WTC11 (cell line): ENCODE measurements around the gene TOR1AIP2. TPM values are rescaled to one million over a fixed set of nuclear protein-coding genes. Genes with fewer than 3 reads are reported as not detected.

Source experiments
- ATAC-seq: fragments of 200-7000 bp; cut with Tn5 transposase; 2 replicates; pipeline ENCODE4 v1.10.0; 2021; ENCODE audit warnings: mild to moderate bottlenecking, moderate library complexity
- CTCF ChIA-PET: fragments of 300-600 bp; sonication (Branson Sonifier 250); formaldehyde crosslinking; loops from one replicate; lab custom pipeline; 2021; ENCODE audit warnings: antibody characterized with exemption; lab: Charles Lee
- POLR2A ChIA-PET: fragments of 350-600 bp; sonication (Branson Sonifier 250); formaldehyde crosslinking; loops from one replicate; lab custom pipeline; 2021; ENCODE audit warnings: antibody characterized with exemption; lab: Charles Lee
- DNase-seq: peaks from one replicate; pipeline ENCODE4 v3.0.0; 2021; ENCODE audit warnings: low spot score
- H3K27ac Mint-ChIP-seq: 2 replicates; pipeline ENCODE4 v1.8.0; 2021; ENCODE audit warnings: mixed read lengths
- H3K27me3 Mint-ChIP-seq: 2 replicates; pipeline ENCODE4 v1.8.0; 2021; ENCODE audit warnings: low read depth, mild to moderate bottlenecking, moderate library complexity, mixed read lengths
- H3K36me3 Mint-ChIP-seq: 2 replicates; pipeline ENCODE4 v1.8.0; 2021; ENCODE audit warnings: mixed read lengths
- H3K4me1 Mint-ChIP-seq: 2 replicates; pipeline ENCODE4 v1.8.0; 2022; ENCODE audit warnings: mixed read lengths
- H3K4me3 Mint-ChIP-seq: 2 replicates; pipeline ENCODE4 v1.8.0; 2021; ENCODE audit warnings: mild to moderate bottlenecking, moderate library complexity, mixed read lengths
- H3K9me3 Mint-ChIP-seq: 2 replicates; pipeline ENCODE4 v1.8.0; 2021; ENCODE audit warnings: mixed read lengths
- CREM ChIP-seq: sonication (generic); formaldehyde crosslinking; IDR thresholded peaks from 2 replicates; pipeline ENCODE4 v1.8.1; 2022; ENCODE audit warnings: mild to moderate bottlenecking, missing genetic modification reagents, moderate library complexity
- FOXP4 ChIP-seq: sonication (generic); formaldehyde crosslinking; IDR thresholded peaks from 2 replicates; pipeline ENCODE4 v1.8.0; 2022; ENCODE audit warnings: mild to moderate bottlenecking, missing genetic modification reagents
- GABPB1 ChIP-seq: sonication (generic); formaldehyde crosslinking; IDR thresholded peaks from 2 replicates; pipeline ENCODE4 v1.8.1; 2023; ENCODE audit warnings: mild to moderate bottlenecking, missing genetic modification reagents
- GRHL2 ChIP-seq: fragments of 250-450 bp; sonication (Bioruptor Pico); IDR thresholded peaks from 2 replicates; pipeline ENCODE4 v1.8.0; 2022; ENCODE audit warnings: mild to moderate bottlenecking, moderate library complexity; ENCODE audit not compliant: insufficient replicate concordance, severe bottlenecking
- GTF2I ChIP-seq: fragments of 250-450 bp; sonication (Bioruptor Pico); conservative IDR thresholded peaks from 2 replicates; pipeline ENCODE4 v1.4.0; 2021; ENCODE audit warnings: mild to moderate bottlenecking
- IRF2 ChIP-seq: sonication (generic); formaldehyde crosslinking; IDR thresholded peaks from 2 replicates; pipeline ENCODE4 v1.8.0; 2022; ENCODE audit warnings: low read depth, missing genetic modification reagents, borderline replicate concordance
- KAT7 ChIP-seq: sonication (generic); formaldehyde crosslinking; IDR thresholded peaks from 2 replicates; pipeline ENCODE4 v1.8.1; 2023; ENCODE audit warnings: missing genetic modification reagents, mild to moderate bottlenecking, borderline replicate concordance
- MYBL2 ChIP-seq: sonication (generic); formaldehyde crosslinking; IDR thresholded peaks from 2 replicates; pipeline ENCODE4 v1.8.1; 2023; ENCODE audit warnings: mild to moderate bottlenecking, moderate library complexity, missing genetic modification reagents
- NR1H2 ChIP-seq: sonication (generic); formaldehyde crosslinking; IDR thresholded peaks from 2 replicates; pipeline ENCODE4 v1.9.0; 2021; ENCODE audit warnings: mild to moderate bottlenecking, moderate library complexity, missing genetic modification reagents
- PRRX2 ChIP-seq: fragments of 250-450 bp; sonication (Bioruptor Pico); IDR thresholded peaks from 2 replicates; pipeline ENCODE4 v1.8.0; 2021; ENCODE audit warnings: mild to moderate bottlenecking
- SMAD3 ChIP-seq: sonication (generic); formaldehyde crosslinking; IDR thresholded peaks from 2 replicates; pipeline ENCODE4 v1.8.0; 2022; ENCODE audit warnings: missing genetic modification reagents, mild to moderate bottlenecking, borderline replicate concordance
- SP1 ChIP-seq: sonication (generic); formaldehyde crosslinking; conservative IDR thresholded peaks from 2 replicates; pipeline ENCODE4 v1.8.1; 2022; ENCODE audit warnings: missing genetic modification reagents
- TEAD1 ChIP-seq: sonication (generic); formaldehyde crosslinking; IDR thresholded peaks from 2 replicates; pipeline ENCODE4 v1.8.0; 2022; ENCODE audit warnings: mild to moderate bottlenecking, missing genetic modification reagents
- ZNF423 ChIP-seq: fragments of 250-450 bp; sonication (Bioruptor Pico); IDR thresholded peaks from 2 replicates; pipeline ENCODE4 v2.1.2; 2022; ENCODE audit warnings: mild to moderate bottlenecking, moderate library complexity
- ZNF512 ChIP-seq: sonication (generic); formaldehyde crosslinking; IDR thresholded peaks from 2 replicates; pipeline ENCODE4 v1.8.1; 2022; ENCODE audit warnings: missing genetic modification reagents, borderline replicate concordance
- ZNF671 ChIP-seq: fragments of 250-450 bp; sonication (Bioruptor Pico); IDR thresholded peaks from 2 replicates; pipeline ENCODE4 v1.8.0; 2021; ENCODE audit warnings: mild to moderate bottlenecking
- total RNA-seq: library from RNA; stranded (reverse); gene quantifications from 3 replicates; pipeline ENCODE4 v1.2.3, GENCODE V29; 2021
- TF ChIP-seq, protein P1 (sequence below): sonication (generic); formaldehyde crosslinking; IDR thresholded peaks from 2 replicates; pipeline ENCODE4 v1.8.1; 2023; ENCODE audit warnings: mild to moderate bottlenecking, missing genetic modification reagents, moderate library complexity
- TF ChIP-seq, protein P2 (sequence below): fragments of 200-600 bp; IDR thresholded peaks from 2 replicates; pipeline ENCODE4 v1.8.0; 2022; ENCODE audit warnings: antibody characterized with exemption
- TF ChIP-seq, protein P3 (sequence below): sonication (generic); formaldehyde crosslinking; IDR thresholded peaks from 2 replicates; pipeline ENCODE4 v1.8.0; 2023; ENCODE audit warnings: mild to moderate bottlenecking, missing genetic modification reagents
- TF ChIP-seq, protein P4 (sequence below): fragments of 250-450 bp; sonication (Bioruptor Pico); IDR thresholded peaks from 2 replicates; pipeline ENCODE4 v1.9.0; 2021; ENCODE audit warnings: moderate library complexity, mild to moderate bottlenecking, inconsistent platforms, borderline replicate concordance

TOR1AIP2 gene
- total RNA-seq, 1 experiment from 2014 or later: 57.2 TPM

DNA sequence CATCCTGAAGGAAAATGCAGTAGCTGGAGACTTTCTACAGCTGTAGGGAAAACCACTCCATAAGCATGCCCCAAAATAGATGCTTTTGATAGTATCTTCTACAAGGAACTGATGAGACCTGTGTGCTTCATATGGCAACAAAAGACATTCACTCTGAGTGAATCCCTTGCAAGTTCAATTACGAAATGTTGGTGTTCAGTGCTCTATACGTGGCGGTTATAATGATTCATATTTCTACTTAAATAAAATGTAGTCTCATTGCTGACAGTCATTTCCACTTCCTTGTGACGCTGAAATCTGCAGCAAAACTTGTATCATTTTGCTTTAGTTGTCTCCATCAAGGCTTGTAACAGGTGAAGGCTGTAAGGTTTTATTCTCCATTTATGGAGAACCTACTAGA lies 20.6 kb downstream of the TOR1AIP2 start:
- TF ChIP-seq PRRX2 (no peak), FOXP4 (no peak), GTF2I (no peak), ZNF423 (no peak), NR1H2 (CRISPR knock-in tag) (no peak), ZNF512 (CRISPR knock-in tag) (no peak), TEAD1 (CRISPR knock-in tag) (no peak), GABPB1 (no peak), MYBL2 (CRISPR knock-in tag) (no peak), CREM (no peak), IRF2 (CRISPR knock-in tag) (no peak), SP1 (no peak), GRHL2 (CRISPR knock-in tag) (no peak), KAT7 (CRISPR knock-in tag) (no peak), SMAD3 (CRISPR knock-in tag) (no peak), ZNF671 (CRISPR knock-in tag) (no peak)
- TF ChIP-seq, protein P1, sequence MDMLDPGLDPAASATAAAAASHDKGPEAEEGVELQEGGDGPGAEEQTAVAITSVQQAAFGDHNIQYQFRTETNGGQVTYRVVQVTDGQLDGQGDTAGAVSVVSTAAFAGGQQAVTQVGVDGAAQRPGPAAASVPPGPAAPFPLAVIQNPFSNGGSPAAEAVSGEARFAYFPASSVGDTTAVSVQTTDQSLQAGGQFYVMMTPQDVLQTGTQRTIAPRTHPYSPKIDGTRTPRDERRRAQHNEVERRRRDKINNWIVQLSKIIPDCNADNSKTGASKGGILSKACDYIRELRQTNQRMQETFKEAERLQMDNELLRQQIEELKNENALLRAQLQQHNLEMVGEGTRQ (CRISPR knock-in tag): no peak
- TF ChIP-seq, protein P2, sequence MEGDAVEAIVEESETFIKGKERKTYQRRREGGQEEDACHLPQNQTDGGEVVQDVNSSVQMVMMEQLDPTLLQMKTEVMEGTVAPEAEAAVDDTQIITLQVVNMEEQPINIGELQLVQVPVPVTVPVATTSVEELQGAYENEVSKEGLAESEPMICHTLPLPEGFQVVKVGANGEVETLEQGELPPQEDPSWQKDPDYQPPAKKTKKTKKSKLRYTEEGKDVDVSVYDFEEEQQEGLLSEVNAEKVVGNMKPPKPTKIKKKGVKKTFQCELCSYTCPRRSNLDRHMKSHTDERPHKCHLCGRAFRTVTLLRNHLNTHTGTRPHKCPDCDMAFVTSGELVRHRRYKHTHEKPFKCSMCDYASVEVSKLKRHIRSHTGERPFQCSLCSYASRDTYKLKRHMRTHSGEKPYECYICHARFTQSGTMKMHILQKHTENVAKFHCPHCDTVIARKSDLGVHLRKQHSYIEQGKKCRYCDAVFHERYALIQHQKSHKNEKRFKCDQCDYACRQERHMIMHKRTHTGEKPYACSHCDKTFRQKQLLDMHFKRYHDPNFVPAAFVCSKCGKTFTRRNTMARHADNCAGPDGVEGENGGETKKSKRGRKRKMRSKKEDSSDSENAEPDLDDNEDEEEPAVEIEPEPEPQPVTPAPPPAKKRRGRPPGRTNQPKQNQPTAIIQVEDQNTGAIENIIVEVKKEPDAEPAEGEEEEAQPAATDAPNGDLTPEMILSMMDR: no peak
- TF ChIP-seq, protein P3, sequence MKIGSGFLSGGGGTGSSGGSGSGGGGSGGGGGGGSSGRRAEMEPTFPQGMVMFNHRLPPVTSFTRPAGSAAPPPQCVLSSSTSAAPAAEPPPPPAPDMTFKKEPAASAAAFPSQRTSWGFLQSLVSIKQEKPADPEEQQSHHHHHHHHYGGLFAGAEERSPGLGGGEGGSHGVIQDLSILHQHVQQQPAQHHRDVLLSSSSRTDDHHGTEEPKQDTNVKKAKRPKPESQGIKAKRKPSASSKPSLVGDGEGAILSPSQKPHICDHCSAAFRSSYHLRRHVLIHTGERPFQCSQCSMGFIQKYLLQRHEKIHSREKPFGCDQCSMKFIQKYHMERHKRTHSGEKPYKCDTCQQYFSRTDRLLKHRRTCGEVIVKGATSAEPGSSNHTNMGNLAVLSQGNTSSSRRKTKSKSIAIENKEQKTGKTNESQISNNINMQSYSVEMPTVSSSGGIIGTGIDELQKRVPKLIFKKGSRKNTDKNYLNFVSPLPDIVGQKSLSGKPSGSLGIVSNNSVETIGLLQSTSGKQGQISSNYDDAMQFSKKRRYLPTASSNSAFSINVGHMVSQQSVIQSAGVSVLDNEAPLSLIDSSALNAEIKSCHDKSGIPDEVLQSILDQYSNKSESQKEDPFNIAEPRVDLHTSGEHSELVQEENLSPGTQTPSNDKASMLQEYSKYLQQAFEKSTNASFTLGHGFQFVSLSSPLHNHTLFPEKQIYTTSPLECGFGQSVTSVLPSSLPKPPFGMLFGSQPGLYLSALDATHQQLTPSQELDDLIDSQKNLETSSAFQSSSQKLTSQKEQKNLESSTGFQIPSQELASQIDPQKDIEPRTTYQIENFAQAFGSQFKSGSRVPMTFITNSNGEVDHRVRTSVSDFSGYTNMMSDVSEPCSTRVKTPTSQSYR (CRISPR knock-in tag): no peak
- TF ChIP-seq, protein P4, sequence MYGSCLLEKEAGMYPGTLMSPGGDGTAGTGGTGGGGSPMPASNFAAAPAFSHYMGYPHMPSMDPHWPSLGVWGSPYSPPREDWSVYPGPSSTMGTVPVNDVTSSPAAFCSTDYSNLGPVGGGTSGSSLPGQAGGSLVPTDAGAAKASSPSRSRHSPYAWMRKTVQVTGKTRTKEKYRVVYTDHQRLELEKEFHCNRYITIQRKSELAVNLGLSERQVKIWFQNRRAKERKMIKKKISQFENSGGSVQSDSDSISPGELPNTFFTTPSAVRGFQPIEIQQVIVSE (CRISPR knock-in tag): no peak
- Mint-ChIP-seq H3K9me3 (no peaks in the 10 kb centered on the region), H3K27ac (no peak overlapping the region), H3K36me3 (no peaks in the 10 kb centered on the region), H3K4me3 (no peak overlapping the region), H3K27me3 (no peaks in the 10 kb centered on the region), H3K4me1 (no peaks in the 10 kb centered on the region)
- ATAC-seq (no peak), DNase-seq (no peak)
- ChIA-PET CTCF (no interaction called here), POLR2A (no interaction called here)
